B cell (primary cell): ENCODE measurements around the gene B3GNT7. TPM values are rescaled to one million over a fixed set of nuclear protein-coding genes. Genes with fewer than 3 reads are reported as not detected.
"Not testable (repeated sequence)": the region's sequence is repeated elsewhere in the genome, so short reads cannot be mapped to it uniquely, and the experiment has no call there.

Experiments
- ATAC-seq: fragments of 200-7000 bp; cut with Tn5 transposase; one replicate; pipeline ENCODE4 v1.10.0; 2021; ENCODE audit warnings: low read depth, mild to moderate bottlenecking, moderate number of reproducible peaks, moderate library complexity
- CTCF ChIA-PET: fragments of 350-600 bp; sonication (Branson Sonifier 250); formaldehyde crosslinking; loops from one replicate; lab custom pipeline; 2021; ENCODE audit warnings: antibody characterized with exemption, inconsistent platforms; lab: Charles Lee
- POLR2A ChIA-PET: fragments of 350-600 bp; sonication (Branson Sonifier 250); formaldehyde crosslinking; loops from one replicate; lab custom pipeline; 2021; ENCODE audit warnings: antibody characterized with exemption; lab: Charles Lee
- DNase-seq: peaks from one replicate; pipeline ENCODE4 v3.0.0; 2013
- H2AFZ ChIP-seq: 2 replicates; pipeline ENCODE4 v1.6.1; 2012; ENCODE audit warnings: mild to moderate bottlenecking, low read depth, low read length; ENCODE audit not compliant: insufficient read depth, poor library complexity, severe bottlenecking
- H3K27ac ChIP-seq, 2 donors: 1 replicate in 1 of 2; 2 replicates in 1 of 2; pipeline ENCODE4 v1.5.1; 2012 to 2013; ENCODE audit warnings: low read length in 2 of 2, mild to moderate bottlenecking in 2 of 2, moderate library complexity in 1 of 2
- H3K27me3 ChIP-seq, 4 experiments: fragments of 200-600 bp in 1 of 4; sonication (generic) in 1 of 4; replicated peaks in 1 of 4; 1 replicate in 2 of 4; 2 replicates in 2 of 4; pipeline versions ENCODE4 v1.6.1 to v1.7.0; 2013 to 2016; ENCODE audit warnings: low read length in 3 of 4, mild to moderate bottlenecking in 2 of 4, mixed read lengths in 1 of 4, moderate library complexity in 1 of 4; ENCODE audit not compliant: insufficient read depth in 4 of 4, control insufficient read depth in 3 of 4; ENCODE audit errors: control extremely low read depth in 1 of 4
- H3K36me3 ChIP-seq, 2 experiments: replicated peaks in 1 of 2; 1 replicate in 1 of 2; 2 replicates in 1 of 2; pipeline versions ENCODE4 v1.6.1 to v1.7.1; 2013; ENCODE audit warnings: low read length in 1 of 2; ENCODE audit not compliant: insufficient read depth in 2 of 2, control insufficient read depth in 1 of 2; ENCODE audit errors: control extremely low read depth in 1 of 2, extremely low read depth in 1 of 2
- H3K4me1 ChIP-seq, 2 donors: fragments of 200-600 bp in 1 of 2; sonication (generic) in 1 of 2; 1 replicate in 1 of 2; 2 replicates in 1 of 2; pipeline versions ENCODE4 v1.5.1 to v1.6.1; 2013 to 2017; ENCODE audit warnings: low read length in 2 of 2; ENCODE audit not compliant: control insufficient read depth in 2 of 2, insufficient read depth in 2 of 2
- H3K4me2 ChIP-seq: replicated peaks from 2 replicates; pipeline ENCODE3; 2012; ENCODE audit warnings: mild to moderate bottlenecking, low read depth, low read length; ENCODE audit not compliant: poor library complexity, severe bottlenecking
- H3K4me3 ChIP-seq, 5 experiments: fragments of 200-600 bp in 1 of 5; sonication (generic) in 1 of 5; 1 replicate in 3 of 5; 2 replicates in 2 of 5; pipeline versions ENCODE4 v1.5.1 to v1.7.0; 2011 to 2016; ENCODE audit warnings: low read length in 4 of 5, mild to moderate bottlenecking in 4 of 5, low read depth in 2 of 5, control low read depth in 1 of 5, moderate library complexity in 1 of 5; ENCODE audit not compliant: insufficient read depth in 1 of 5; ENCODE audit errors: control extremely low read depth in 1 of 5, extremely low read depth in 1 of 5
- H3K79me2 ChIP-seq: fragments of 200-600 bp; sonication (generic); one replicate; pipeline ENCODE4 v1.6.0; 2016; ENCODE audit warnings: low read length; ENCODE audit not compliant: control insufficient read depth, insufficient read depth
- H3K9ac ChIP-seq: fragments of 200-600 bp; sonication (generic); 2 replicates; pipeline ENCODE4 v1.6.1; 2017; ENCODE audit warnings: mild to moderate bottlenecking, low read length, moderate library complexity
- H3K9me3 ChIP-seq, 3 donors: one replicate each; pipeline versions ENCODE4 v1.6.1 to v1.7.1; 2013; ENCODE audit warnings: low read length in 2 of 3; ENCODE audit not compliant: control insufficient read depth in 2 of 3, insufficient read depth in 1 of 3; ENCODE audit errors: control extremely low read depth in 1 of 3
- H4K20me1 ChIP-seq: 2 replicates; pipeline ENCODE4 v1.6.0; 2012; ENCODE audit warnings: mild to moderate bottlenecking, low read length; ENCODE audit not compliant: insufficient read depth, control insufficient read depth, poor library complexity, severe bottlenecking
- H3K27ac Mint-ChIP-seq: one replicate; pipeline ENCODE4 v1.8.0; 2021; ENCODE audit warnings: mixed read lengths
- H3K27me3 Mint-ChIP-seq: one replicate; pipeline ENCODE4 v1.8.0; 2021; ENCODE audit warnings: mixed read lengths
- H3K4me1 Mint-ChIP-seq: one replicate; pipeline ENCODE4 v1.8.0; 2021; ENCODE audit warnings: mixed read lengths
- H3K4me3 Mint-ChIP-seq: one replicate; pipeline ENCODE4 v1.8.0; 2021; ENCODE audit warnings: mixed read lengths
- H3K9me3 Mint-ChIP-seq: one replicate; pipeline ENCODE4 v1.8.0; 2022; ENCODE audit warnings: mixed read lengths; ENCODE audit not compliant: insufficient read depth
- CTCF ChIP-seq: fragments of 200-600 bp; IDR thresholded peaks from one replicate; pipeline ENCODE4 v1.8.0; 2022; ENCODE audit warnings: antibody characterized with exemption, mild to moderate bottlenecking
- EZH2 ChIP-seq: IDR thresholded peaks from 2 replicates; pipeline ENCODE4 v1.6.1; 2012; ENCODE audit warnings: borderline replicate concordance, low read depth, mild to moderate bottlenecking, moderate library complexity, low read length; ENCODE audit not compliant: insufficient read depth, poor library complexity, severe bottlenecking
- WGBS: methylation state at CpG from one replicate; pipeline ENCODE4 v1.1.5; 2013; ENCODE audit warnings: missing lambda C conversion rate; ENCODE audit not compliant: insufficient coverage; 5-methylcytosine and 5-hydroxymethylcytosine counted together
- intact Hi-C: fragments of 100-400 bp; cut with micrococcal nuclease; formaldehyde crosslinking; loops from one replicate; pipeline ENCODE4 v1.10.0; 2022
- polyA plus RNA-seq: library from polyadenylated mRNA; depleted of rRNA; stranded (reverse); fragments of >200 nt; gene quantifications from 2 replicates; pipeline ENCODE4 v1.2.3, GENCODE V29; 2012
- total RNA-seq, 2 donors: library from RNA; stranded (reverse); fragments of 120-200 nt in 1 of 2; gene quantifications; 1 replicate in 1 of 2; 2 replicates in 1 of 2; pipeline versions ENCODE4 v1.2.3 to v1.2.4, GENCODE V29; 2013 to 2022

B3GNT7 gene
- total and polyA plus RNA-seq, 2 donors (not counting 1 experiment from before 2014, with no cell fraction given): 5.7 to 14.3 TPM

GRCh38 chr2:231348704-231349373 lies 46.7 kb upstream of the B3GNT7 start:
- intact Hi-C loops: no loop called here
- Histone ChIP-seq H3K27me3 (no peaks in the 10 kb centered on the region), H3K36me3 (no peaks in the 10 kb centered on the region), H3K9me3 (no peaks in the 10 kb centered on the region), H3K4me3 (no peak overlapping the region), H2AFZ (no peak overlapping the region), H3K9ac (no peak overlapping the region), H3K79me2 (no peaks in the 10 kb centered on the region), H3K27ac (no peak overlapping the region), H3K4me1 (no peaks in the 10 kb centered on the region), H4K20me1 (no peaks in the 10 kb centered on the region), H3K4me2 (no peak overlapping the region)
- Mint-ChIP-seq H3K9me3 (no peaks in the 10 kb centered on the region), H3K4me3 (no peak overlapping the region), H3K27ac (no peak overlapping the region), H3K4me1 (no peaks in the 10 kb centered on the region), H3K27me3 (no peaks in the 10 kb centered on the region)
- POLR2A ChIA-PET: no interaction called here
- ATAC-seq: no peak
- TF ChIP-seq CTCF (no peak), EZH2 (no peak)
- 25% methylated on average over 2 of the region's 5 CpGs for WGBS
- CTCF ChIA-PET: interaction anchor here (0.6 kb wide), 1 partner anchor 154 kb away, joined by 4 read pairs; no protein-coding TSS in a partner anchor
- DNase-seq: no peak

GRCh38 chr2:231349374-231349735 lies 46.2 kb upstream of the B3GNT7 start:
- H3K4me3 ChIP-seq, H3K4me1 ChIP-seq, H3K27ac Mint-ChIP-seq, DNase-seq, H3K36me3 ChIP-seq, H3K27ac ChIP-seq, ATAC-seq, H3K9ac ChIP-seq, H2AFZ ChIP-seq, intact Hi-C loops, H3K79me2 ChIP-seq, POLR2A ChIA-PET, H3K9me3 Mint-ChIP-seq, H3K27me3 ChIP-seq, H3K9me3 ChIP-seq, H3K4me1 Mint-ChIP-seq, H4K20me1 ChIP-seq, H3K4me2 ChIP-seq, H3K27me3 Mint-ChIP-seq, CTCF ChIA-PET, H3K4me3 Mint-ChIP-seq: not testable (repeated sequence)
- WGBS: 98% methylated on average over 5 of the region's 10 CpGs
